ENCODE results near the gene ABLIM1. TPM values are rescaled to one million over a fixed set of nuclear protein-coding genes. Genes with fewer than 3 reads are reported as not detected.

The ABLIM1 gene
- total RNA-seq, 4 donors from 2014 or later = 152 to 373 (median 209) TPM

- H3K9me3 ChIP-seq = no peaks in the 10 kb centered on the region
- 65 to 73% methylated on average over 5 of the region's 5 CpGs for WGBS, 2 donors
- H3K4me1 ChIP-seq = peaks cover 0 to 32% (median 5%) of the 10 kb centered on the region in 4 donors
- no peak overlapping the region for H3K4me3 ChIP-seq
- no peak for TF ChIP-seq CTCF (IDR thresholded peaks at IDR 0.05)
- TF ChIP-seq POLR2A (IDR thresholded peaks at IDR 0.05) = no peak
- TF ChIP-seq EP300 (IDR thresholded peaks at IDR 0.05) = no peak
- H3K27ac ChIP-seq = no peak overlapping the region
- no peak for DNase-seq (ENCODE audit: low spot score in 2 of 2)
- no peaks in the 10 kb centered on the region for H3K36me3 ChIP-seq
- no peaks in the 10 kb centered on the region for H3K27me3 ChIP-seq
Observed at GRCh38 chr10:114513381-114513792, 144.7 kb downstream of the ABLIM1 start.

DNA sequence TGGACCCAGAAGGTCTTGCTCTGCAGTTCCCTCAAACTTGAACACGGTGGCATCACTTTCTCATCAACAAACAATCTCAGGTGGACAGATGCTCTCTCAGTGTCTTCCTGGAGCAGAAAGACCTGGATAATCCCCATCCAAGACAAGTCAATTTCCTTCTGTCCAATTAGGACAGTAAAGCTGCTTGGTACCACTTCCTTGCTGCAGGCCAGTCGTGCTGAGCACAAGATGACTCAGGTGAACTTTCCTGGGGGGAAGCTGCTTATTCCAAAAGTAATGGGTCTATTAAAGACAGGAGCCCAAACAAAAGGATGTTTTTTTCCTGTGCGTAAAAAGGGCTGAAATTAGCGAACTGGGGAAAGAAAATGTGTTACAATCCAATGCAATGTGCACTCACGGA lies 146.2 kb downstream of the ABLIM1 start:
- Histone ChIP-seq H3K27me3 (no peaks in the 10 kb centered on the region), H3K4me3 (no peak overlapping the region), H3K27ac (no peak overlapping the region), H3K36me3 (no peaks in the 10 kb centered on the region), H3K4me1 (peaks cover 0 to 32% (median 12%) of the 10 kb centered on the region in 4 donors), H3K9me3 (no peaks in the 10 kb centered on the region)
- DNase-seq (ENCODE audit: low spot score in 2 of 2) = no peak
- TF ChIP-seq EP300 (IDR thresholded peaks at IDR 0.05) = no peak
- 84 to 89% methylated on average over 5 of the region's 5 CpGs for WGBS, 2 donors

- Histone ChIP-seq H3K4me1 (peaks cover 3 to 58% (median 22%) of the 10 kb centered on the region in 4 donors), H3K27ac (peak overlapping the region in 3 of 4 donors; percentile 72 to 82 (median 80))
- WGBS, 2 donors = 82 to 83% methylated on average over 3 of the region's 3 CpGs
Observed at GRCh38 chr10:114508376-114508775, 149.7 kb downstream of the ABLIM1 start.

DNA sequence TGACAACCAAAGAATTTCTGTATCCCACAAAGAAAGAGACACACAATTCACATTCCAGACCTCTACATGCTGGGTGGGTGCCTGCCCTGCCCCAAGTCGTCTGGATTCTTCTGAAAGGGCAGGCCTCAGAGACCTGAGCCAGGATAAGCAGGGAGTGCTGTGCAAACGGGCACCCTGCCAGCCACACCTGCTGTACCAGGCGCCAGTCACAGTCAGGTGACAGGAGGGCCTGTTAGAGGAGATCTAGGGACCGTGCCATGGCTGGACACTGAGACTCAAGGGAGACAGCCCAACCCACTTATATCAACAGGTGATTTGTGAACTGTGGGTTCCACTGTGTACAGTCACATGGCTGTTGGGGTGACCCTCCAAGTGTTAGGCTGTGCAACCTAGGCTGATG lies 150.6 kb downstream of the ABLIM1 start:
- Histone ChIP-seq H3K9me3 (no peaks in the 10 kb centered on the region), H3K4me1 (peaks cover 3 to 67% (median 24%) of the 10 kb centered on the region in 4 donors), H3K27ac (peak overlapping the region; percentile 48 to 82 (median 76)), H3K36me3 (no peaks in the 10 kb centered on the region), H3K4me3 (no peak overlapping the region), H3K27me3 (no peaks in the 10 kb centered on the region)
- DNase-seq (ENCODE audit: low spot score in 2 of 2) = peak in 1 of 2 donors; percentile 34
- TF ChIP-seq CTCF (IDR thresholded peaks at IDR 0.05) = no peak
- TF ChIP-seq POLR2A (IDR thresholded peaks at IDR 0.05) = no peak
- no peak for TF ChIP-seq EP300 (IDR thresholded peaks at IDR 0.05)
- 48 to 52% methylated on average over 3 to 4 of the region's 4 CpGs for WGBS, 2 donors

More at GRCh38 chr10:114508376-114508775, 149.7 kb downstream of the ABLIM1 start:
- DNase-seq (ENCODE audit: low spot score in 2 of 2) = no peak
- Histone ChIP-seq H3K27me3 (no peaks in the 10 kb centered on the region), H3K4me3 (no peak overlapping the region), H3K36me3 (no peaks in the 10 kb centered on the region), H3K9me3 (no peaks in the 10 kb centered on the region)
- TF ChIP-seq EP300 (IDR thresholded peaks at IDR 0.05) (no peak), POLR2A (IDR thresholded peaks at IDR 0.05) (no peak), CTCF (IDR thresholded peaks at IDR 0.05) (no peak)

DNA sequence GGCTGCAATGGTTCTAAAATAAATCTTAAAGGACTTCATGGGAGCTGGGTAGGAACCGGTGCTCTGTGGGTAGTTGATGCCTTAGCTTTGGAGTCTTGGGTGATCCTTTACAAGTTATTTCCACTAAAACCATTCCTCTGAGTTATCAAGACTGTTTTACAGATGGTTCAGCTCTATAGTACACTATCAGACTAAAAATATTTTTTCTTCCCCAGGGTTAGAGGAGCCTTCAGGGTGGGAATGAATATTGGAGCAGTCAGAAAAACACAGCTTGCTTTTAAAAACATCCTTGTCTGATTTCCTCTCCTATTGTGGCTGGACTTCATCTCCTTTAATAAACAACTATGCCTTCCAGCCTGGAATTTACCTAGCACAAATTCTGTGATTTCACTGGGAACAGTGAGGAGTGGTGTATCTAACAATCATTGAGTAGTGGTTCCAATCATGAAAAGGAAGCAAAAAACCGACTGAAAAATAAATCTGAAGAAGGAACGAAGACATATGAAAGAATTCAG lies 151.1 kb downstream of the ABLIM1 start:
- Histone ChIP-seq H3K9me3 (no peaks in the 10 kb centered on the region), H3K27ac (peak overlapping the region; percentile 48 to 82 (median 76)), H3K27me3 (no peaks in the 10 kb centered on the region), H3K4me3 (no peak overlapping the region), H3K4me1 (peaks cover 3 to 72% (median 24%) of the 10 kb centered on the region in 4 donors), H3K36me3 (no peaks in the 10 kb centered on the region)
- DNase-seq (ENCODE audit: low spot score in 2 of 2) = no peak
- TF ChIP-seq EP300 (IDR thresholded peaks at IDR 0.05) (no peak), POLR2A (IDR thresholded peaks at IDR 0.05) (no peak), CTCF (IDR thresholded peaks at IDR 0.05) (no peak)
- WGBS, 2 donors = 57 to 73% methylated on average over 3 of the region's 3 CpGs
